Mucosa of rectum (tissue), 2 donors: ENCODE results near the gene TP53BP2.

Experiments used
- H3K27ac ChIP-seq, 2 donors: one replicate each; pipeline ENCODE4 v1.7.0; 2013; ENCODE audit warnings: inconsistent platforms in 2 of 2, low read depth in 2 of 2, low read length in 2 of 2
- H3K27me3 ChIP-seq, 2 donors: one replicate each; pipeline ENCODE4 v1.7.0; 2013; ENCODE audit warnings: low read length in 2 of 2; ENCODE audit not compliant: control insufficient read depth in 2 of 2, insufficient read depth in 2 of 2
- H3K36me3 ChIP-seq, 2 donors: one replicate each; pipeline ENCODE4 v1.7.0; 2013; ENCODE audit warnings: low read length in 2 of 2; ENCODE audit not compliant: control insufficient read depth in 2 of 2, insufficient read depth in 2 of 2
- H3K4me1 ChIP-seq, 2 donors: one replicate each; pipeline ENCODE4 v1.7.0; 2013; ENCODE audit warnings: low read length in 2 of 2, mild to moderate bottlenecking in 1 of 2; ENCODE audit not compliant: control insufficient read depth in 2 of 2, insufficient read depth in 2 of 2
- H3K4me3 ChIP-seq, 2 donors: one replicate each; pipeline ENCODE4 v1.7.0; 2013; ENCODE audit warnings: low read length in 2 of 2
- H3K9ac ChIP-seq, 2 donors: one replicate each; pipeline ENCODE4 v1.7.0; 2013; ENCODE audit warnings: low read length in 2 of 2, low read depth in 1 of 2, mild to moderate bottlenecking in 1 of 2
- H3K9me3 ChIP-seq, 2 donors: one replicate each; pipeline ENCODE4 v1.7.0; 2013; ENCODE audit warnings: low read length in 2 of 2; ENCODE audit not compliant: control insufficient read depth in 2 of 2
- donor health status: healthy.
- donor health status: Normal muscosa, but diverticular disease.

TP53BP2 gene

GRCh38 chr1:223840254-223840653, 5.5 kb downstream of the TP53BP2 start:
- H3K4me1 ChIP-seq, result peaks cover 9 to 11% of the 10 kb centered on the region in 2 donors
- no peaks in the 10 kb centered on the region for H3K27me3 ChIP-seq
- no peak overlapping the region for H3K4me3 ChIP-seq
- no peak overlapping the region for H3K27ac ChIP-seq
- H3K36me3 ChIP-seq, result no peaks in the 10 kb centered on the region
- no peak overlapping the region for H3K9ac ChIP-seq
- no peaks in the 10 kb centered on the region for H3K9me3 ChIP-seq

- H3K9ac ChIP-seq, result no peak overlapping the region
These were observed 7.5 kb downstream of the TP53BP2 start for GRCh38 chr1:223838125-223838854.

GRCh38 chr1:223837687-223838086, 8.1 kb downstream of the TP53BP2 start:
- no peaks in the 10 kb centered on the region for H3K36me3 ChIP-seq
- no peak overlapping the region for H3K27ac ChIP-seq
- peaks cover 5 to 8% of the 10 kb centered on the region in 2 donors for H3K4me1 ChIP-seq
- no peak overlapping the region for H3K4me3 ChIP-seq
- no peak overlapping the region for H3K9ac ChIP-seq
- H3K27me3 ChIP-seq, result no peaks in the 10 kb centered on the region
- no peaks in the 10 kb centered on the region for H3K9me3 ChIP-seq

More at GRCh38 chr1:223838125-223838854, 7.5 kb downstream of the TP53BP2 start:
- Histone ChIP-seq H3K27ac (no peak overlapping the region), H3K4me3 (no peak overlapping the region), H3K9me3 (no peaks in the 10 kb centered on the region), H3K27me3 (no peaks in the 10 kb centered on the region), H3K36me3 (no peaks in the 10 kb centered on the region), H3K4me1 (peaks cover 3 to 8% of the 10 kb centered on the region in 2 donors)

GRCh38 chr1:223837206-223837605, 8.5 kb downstream of the TP53BP2 start:
- no peak overlapping the region for H3K4me3 ChIP-seq
- H3K4me1 ChIP-seq, result peaks cover 9 to 12% of the 10 kb centered on the region in 2 donors
- no peak overlapping the region for H3K9ac ChIP-seq
- no peaks in the 10 kb centered on the region for H3K27me3 ChIP-seq
- no peaks in the 10 kb centered on the region for H3K9me3 ChIP-seq
- no peak overlapping the region for H3K27ac ChIP-seq
- no peaks in the 10 kb centered on the region for H3K36me3 ChIP-seq

- H3K9me3 ChIP-seq, result no peaks in the 10 kb centered on the region
- H3K4me3 ChIP-seq, result no peak overlapping the region
- H3K4me1 ChIP-seq, result peaks cover 9 to 12% of the 10 kb centered on the region in 2 donors
- H3K36me3 ChIP-seq, result no peaks in the 10 kb centered on the region
- no peak overlapping the region for H3K9ac ChIP-seq
- H3K27me3 ChIP-seq, result no peaks in the 10 kb centered on the region
- no peak overlapping the region for H3K27ac ChIP-seq
These were observed 9.2 kb downstream of the TP53BP2 start for GRCh38 chr1:223836586-223836985.

- H3K36me3 ChIP-seq, result no peaks in the 10 kb centered on the region
- H3K9ac ChIP-seq, result no peak overlapping the region
- H3K4me1 ChIP-seq, result peaks cover 9 to 12% of the 10 kb centered on the region in 2 donors
- H3K4me3 ChIP-seq, result no peak overlapping the region
- H3K27me3 ChIP-seq, result no peaks in the 10 kb centered on the region
- no peak overlapping the region for H3K27ac ChIP-seq
- H3K9me3 ChIP-seq, result no peaks in the 10 kb centered on the region
These were observed 10.0 kb downstream of the TP53BP2 start for GRCh38 chr1:223835754-223836153.

GRCh38 chr1:223834660-223835263, 11.0 kb downstream of the TP53BP2 start:
- Histone ChIP-seq H3K36me3 (no peaks in the 10 kb centered on the region), H3K4me1 (peaks cover 9 to 12% of the 10 kb centered on the region in 2 donors), H3K27ac (no peak overlapping the region), H3K9ac (no peak overlapping the region), H3K9me3 (no peaks in the 10 kb centered on the region), H3K27me3 (no peaks in the 10 kb centered on the region), H3K4me3 (no peak overlapping the region)

GRCh38 chr1:223833948-223834347, 11.8 kb downstream of the TP53BP2 start:
- H3K27me3 ChIP-seq, result no peaks in the 10 kb centered on the region
- no peaks in the 10 kb centered on the region for H3K9me3 ChIP-seq
- peaks cover 9 to 12% of the 10 kb centered on the region in 2 donors for H3K4me1 ChIP-seq
- H3K9ac ChIP-seq, result no peak overlapping the region
- H3K4me3 ChIP-seq, result no peak overlapping the region
- H3K36me3 ChIP-seq, result no peaks in the 10 kb centered on the region
- H3K27ac ChIP-seq, result no peak overlapping the region

- no peak overlapping the region for H3K4me3 ChIP-seq
- H3K27ac ChIP-seq, result peak overlapping the region in 1 of 2 donors; percentile 16
- no peaks in the 10 kb centered on the region for H3K27me3 ChIP-seq
- no peaks in the 10 kb centered on the region for H3K9me3 ChIP-seq
- no peaks in the 10 kb centered on the region for H3K36me3 ChIP-seq
- H3K9ac ChIP-seq, result no peak overlapping the region
- H3K4me1 ChIP-seq, result peaks cover 9 to 12% of the 10 kb centered on the region in 2 donors
These were observed 13.2 kb downstream of the TP53BP2 start for GRCh38 chr1:223832637-223832943.

GRCh38 chr1:223831755-223832636, 13.8 kb downstream of the TP53BP2 start:
- H3K9ac ChIP-seq, result no peak overlapping the region
- no peaks in the 10 kb centered on the region for H3K9me3 ChIP-seq
- H3K27me3 ChIP-seq, result no peaks in the 10 kb centered on the region
- H3K36me3 ChIP-seq, result no peaks in the 10 kb centered on the region
- no peak overlapping the region for H3K4me3 ChIP-seq
- H3K27ac ChIP-seq, result peak overlapping the region in 1 of 2 donors; percentile 16
- peaks cover 9 to 12% of the 10 kb centered on the region in 2 donors for H3K4me1 ChIP-seq
